ENCODE data around the gene DBF4. TPM values are rescaled to one million over a fixed set of nuclear protein-coding genes. Genes with fewer than 3 reads are reported as not detected.
"Not testable (repeated sequence)": the region's sequence is repeated elsewhere in the genome, so short reads cannot be mapped to it uniquely, and the experiment has no call there.

Gene DBF4
- total RNA-seq, 2 donors from 2014 or later = 1.6 to 2.2 TPM

- Histone ChIP-seq H3K9me3 (no peaks in the 10 kb centered on the region), H3K4me3 (no peak overlapping the region), H3K36me3 (no peaks in the 10 kb centered on the region), H3K27me3 (no peaks in the 10 kb centered on the region), H3K27ac (no peak overlapping the region), H3K4me1 (no peaks in the 10 kb centered on the region)
- DNase-seq (ENCODE audit: low spot score) = no peak
- TF ChIP-seq, protein P1, sequence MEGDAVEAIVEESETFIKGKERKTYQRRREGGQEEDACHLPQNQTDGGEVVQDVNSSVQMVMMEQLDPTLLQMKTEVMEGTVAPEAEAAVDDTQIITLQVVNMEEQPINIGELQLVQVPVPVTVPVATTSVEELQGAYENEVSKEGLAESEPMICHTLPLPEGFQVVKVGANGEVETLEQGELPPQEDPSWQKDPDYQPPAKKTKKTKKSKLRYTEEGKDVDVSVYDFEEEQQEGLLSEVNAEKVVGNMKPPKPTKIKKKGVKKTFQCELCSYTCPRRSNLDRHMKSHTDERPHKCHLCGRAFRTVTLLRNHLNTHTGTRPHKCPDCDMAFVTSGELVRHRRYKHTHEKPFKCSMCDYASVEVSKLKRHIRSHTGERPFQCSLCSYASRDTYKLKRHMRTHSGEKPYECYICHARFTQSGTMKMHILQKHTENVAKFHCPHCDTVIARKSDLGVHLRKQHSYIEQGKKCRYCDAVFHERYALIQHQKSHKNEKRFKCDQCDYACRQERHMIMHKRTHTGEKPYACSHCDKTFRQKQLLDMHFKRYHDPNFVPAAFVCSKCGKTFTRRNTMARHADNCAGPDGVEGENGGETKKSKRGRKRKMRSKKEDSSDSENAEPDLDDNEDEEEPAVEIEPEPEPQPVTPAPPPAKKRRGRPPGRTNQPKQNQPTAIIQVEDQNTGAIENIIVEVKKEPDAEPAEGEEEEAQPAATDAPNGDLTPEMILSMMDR (IDR thresholded peaks at IDR 0.05) = no peak
These were observed 25.3 kb upstream of the DBF4 start for GRCh38 chr7:87850836-87851593.

GRCh38 chr7:87852306-87852705 is 24.0 kb upstream of the DBF4 start:
- H3K4me1 ChIP-seq = no peaks in the 10 kb centered on the region
- no peak overlapping the region for H3K27ac ChIP-seq
- no peak for DNase-seq (ENCODE audit: low spot score)
- peaks cover under 1% of the 10 kb centered on the region for H3K36me3 ChIP-seq
- no peak overlapping the region for H3K4me3 ChIP-seq
- H3K27me3 ChIP-seq = no peaks in the 10 kb centered on the region
- H3K9me3 ChIP-seq = no peaks in the 10 kb centered on the region
- TF ChIP-seq, protein P1 (IDR thresholded peaks at IDR 0.05) = no peak

- Histone ChIP-seq H3K27me3 (no peaks in the 10 kb centered on the region), H3K9me3 (no peaks in the 10 kb centered on the region), H3K4me3 (no peak overlapping the region), H3K4me1 (no peaks in the 10 kb centered on the region), H3K36me3 (peaks cover 11% of the 10 kb centered on the region), H3K27ac (no peak overlapping the region)
- TF ChIP-seq, protein P1 (IDR thresholded peaks at IDR 0.05) = no peak
- DNase-seq (ENCODE audit: low spot score) = no peak
These were observed 22.9 kb upstream of the DBF4 start for GRCh38 chr7:87853237-87853864.

- Histone ChIP-seq H3K4me1 (no peaks in the 10 kb centered on the region), H3K9me3 (no peaks in the 10 kb centered on the region), H3K27me3 (no peaks in the 10 kb centered on the region), H3K4me3 (no peak overlapping the region), H3K27ac (no peak overlapping the region), H3K36me3 (peaks cover 23% of the 10 kb centered on the region)
- TF ChIP-seq, protein P1 (IDR thresholded peaks at IDR 0.05) = no peak
- DNase-seq (ENCODE audit: low spot score) = no peak
These were observed 17.7 kb upstream of the DBF4 start for GRCh38 chr7:87858417-87859100.

GRCh38 chr7:87866089-87866488 is 10.2 kb upstream of the DBF4 start:
- H3K36me3 ChIP-seq = peaks cover 15% of the 10 kb centered on the region
- H3K27ac ChIP-seq = no peak overlapping the region
- TF ChIP-seq, protein P1 (IDR thresholded peaks at IDR 0.05) = no peak
- no peak for DNase-seq (ENCODE audit: low spot score)
- no peaks in the 10 kb centered on the region for H3K27me3 ChIP-seq
- no peaks in the 10 kb centered on the region for H3K4me1 ChIP-seq
- peaks cover 0 to 26% of the 10 kb centered on the region in 2 donors for H3K9me3 ChIP-seq
- H3K4me3 ChIP-seq = no peak overlapping the region

- H3K27ac ChIP-seq; H3K27me3 ChIP-seq; DNase-seq (ENCODE audit: low spot score); H3K4me3 ChIP-seq; H3K4me1 ChIP-seq: not testable (repeated sequence)
- peaks cover 0 to 30% of the 10 kb centered on the region in 2 donors for H3K9me3 ChIP-seq
- H3K36me3 ChIP-seq = peaks cover 15% of the 10 kb centered on the region
These were observed 9.8 kb upstream of the DBF4 start for GRCh38 chr7:87866533-87866932.
